DMS79 treated with DMSO at 0.1 percent for 48 hours (cell line): ENCODE measurements around the gene CTNNAL1.
A peak's percentile ranks its signal among the peaks of the same experiment; 100 is the strongest.
"Not testable (repeated sequence)": the region's sequence is repeated elsewhere in the genome, so short reads cannot be mapped to it uniquely, and the experiment has no call there.

Source experiments
- DNase-seq: peaks from one replicate; lab custom pipeline; 2025; lab: John Stamatoyannopoulos, UW

The CTNNAL1 gene, protein sequence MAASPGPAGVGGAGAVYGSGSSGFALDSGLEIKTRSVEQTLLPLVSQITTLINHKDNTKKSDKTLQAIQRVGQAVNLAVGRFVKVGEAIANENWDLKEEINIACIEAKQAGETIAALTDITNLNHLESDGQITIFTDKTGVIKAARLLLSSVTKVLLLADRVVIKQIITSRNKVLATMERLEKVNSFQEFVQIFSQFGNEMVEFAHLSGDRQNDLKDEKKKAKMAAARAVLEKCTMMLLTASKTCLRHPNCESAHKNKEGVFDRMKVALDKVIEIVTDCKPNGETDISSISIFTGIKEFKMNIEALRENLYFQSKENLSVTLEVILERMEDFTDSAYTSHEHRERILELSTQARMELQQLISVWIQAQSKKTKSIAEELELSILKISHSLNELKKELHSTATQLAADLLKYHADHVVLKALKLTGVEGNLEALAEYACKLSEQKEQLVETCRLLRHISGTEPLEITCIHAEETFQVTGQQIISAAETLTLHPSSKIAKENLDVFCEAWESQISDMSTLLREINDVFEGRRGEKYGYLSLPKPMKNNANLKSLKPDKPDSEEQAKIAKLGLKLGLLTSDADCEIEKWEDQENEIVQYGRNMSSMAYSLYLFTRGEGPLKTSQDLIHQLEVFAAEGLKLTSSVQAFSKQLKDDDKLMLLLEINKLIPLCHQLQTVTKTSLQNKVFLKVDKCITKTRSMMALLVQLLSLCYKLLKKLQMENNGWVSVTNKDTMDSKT

GRCh38 chr9:109012876-109013678 is at the start of gene CTNNAL1:
Gene CTNNAL1, minus strand, starts transcription at chr9:109013499. Its CDS starts 57 bp downstream, at chr9:109013442.
- no peak for DNase-seq

DNA sequence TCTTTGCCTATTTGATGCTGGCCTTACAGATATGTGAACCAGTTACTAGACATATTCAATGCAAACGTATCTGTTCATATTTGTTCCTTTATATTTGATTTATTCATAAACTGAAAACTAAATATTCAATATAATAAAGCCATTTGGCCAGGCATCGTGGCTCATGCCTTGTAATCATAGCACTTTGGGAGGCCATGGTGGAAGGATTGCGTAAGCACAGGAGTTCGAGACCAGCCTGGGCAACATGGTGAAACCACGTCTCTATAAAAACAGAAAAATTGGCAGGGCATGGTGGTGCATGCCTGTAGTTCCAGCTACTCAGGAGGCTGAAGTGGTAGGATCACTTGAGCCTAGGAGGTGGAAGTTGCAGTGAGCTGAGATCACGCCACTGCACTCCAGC is 49.2 kb upstream of the CTNNAL1 start:
- no peak for DNase-seq

DNA sequence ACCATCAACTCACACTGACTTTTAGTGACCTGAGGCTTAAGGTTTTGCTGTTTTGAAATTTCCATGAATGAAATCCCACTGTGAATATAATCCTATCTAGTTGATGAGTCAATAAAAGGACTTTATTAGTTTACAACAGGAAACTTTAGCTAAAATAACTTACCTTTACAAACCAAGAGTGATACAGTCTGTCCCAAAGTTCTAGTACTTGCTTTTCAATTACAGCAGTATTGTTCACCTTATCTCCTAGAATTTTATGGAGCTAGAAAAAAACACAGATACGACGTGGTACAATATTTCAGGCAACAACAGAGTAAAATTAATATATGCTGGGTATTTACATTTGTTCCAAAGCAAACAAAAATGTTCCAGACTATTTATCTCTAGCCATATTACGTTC is 46.9 kb upstream of the CTNNAL1 start:
- DNase-seq = no peak

DNA sequence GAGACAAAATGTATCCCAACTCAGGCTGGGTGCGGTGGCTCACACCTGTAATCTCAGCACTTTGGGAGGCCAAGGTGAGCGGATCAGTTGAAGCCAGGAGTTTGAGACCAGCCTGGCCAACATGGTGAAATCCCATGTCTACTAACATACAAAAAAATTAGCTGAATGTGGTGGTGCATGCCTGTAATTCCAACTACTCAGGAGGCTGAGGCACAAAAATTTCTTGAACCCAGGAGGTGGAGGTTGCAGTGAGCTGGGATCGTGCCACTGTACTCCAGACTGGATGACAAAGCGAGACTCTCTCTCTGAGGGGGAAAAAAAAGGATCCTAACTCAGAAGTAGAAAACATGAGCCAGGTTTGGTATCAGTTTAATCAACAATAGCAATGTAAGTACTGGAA is 39.8 kb upstream of the CTNNAL1 start:
- DNase-seq = not testable (repeated sequence)

GRCh38 chr9:109052416-109052815 is 39.1 kb upstream of the CTNNAL1 start:
- DNase-seq = no peak

DNA sequence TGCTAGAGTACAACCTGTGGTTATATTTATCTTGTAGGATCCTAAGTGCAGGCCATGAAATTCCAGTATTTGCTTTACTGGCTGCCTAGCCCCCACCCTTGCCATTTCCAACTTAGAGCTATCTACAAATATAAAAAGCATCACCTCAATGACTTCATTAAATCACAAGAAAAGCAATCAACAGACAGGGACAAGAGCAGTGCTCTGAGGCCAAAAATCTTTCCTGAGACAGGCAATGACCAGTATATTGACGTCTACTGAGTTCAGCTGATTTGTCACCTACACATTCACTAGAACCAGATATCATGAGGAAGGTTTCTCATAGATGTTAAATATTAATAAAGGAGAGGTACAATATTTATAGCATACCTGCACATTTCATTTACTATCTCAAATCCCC is 38.4 kb upstream of the CTNNAL1 start:
- DNase-seq = no peak

GRCh38 chr9:109050444-109050843 is 37.1 kb upstream of the CTNNAL1 start:
- no peak for DNase-seq

DNA sequence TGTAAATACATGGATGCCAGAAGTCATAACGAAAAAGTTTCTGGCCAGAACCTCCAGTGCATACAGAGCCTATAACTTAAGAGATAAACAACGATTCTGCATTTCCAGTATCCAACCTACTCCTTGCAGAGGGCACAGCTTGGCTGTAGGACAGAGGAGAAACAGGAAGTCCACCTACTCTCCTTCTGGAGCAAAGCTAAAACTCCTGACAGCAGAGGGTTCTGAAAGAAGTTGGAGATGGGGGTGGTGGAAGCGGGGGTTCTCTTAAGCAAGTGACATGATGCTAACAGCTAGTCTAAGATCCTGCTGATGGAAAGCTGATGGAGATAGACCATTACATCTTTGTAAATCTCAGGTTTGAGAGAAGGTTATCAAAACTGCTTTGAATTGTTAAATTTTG is 35.5 kb upstream of the CTNNAL1 start:
- no peak for DNase-seq

- no peak for DNase-seq
These were observed 34.0 kb upstream of the CTNNAL1 start for GRCh38 chr9:109047259-109047658.

DNA sequence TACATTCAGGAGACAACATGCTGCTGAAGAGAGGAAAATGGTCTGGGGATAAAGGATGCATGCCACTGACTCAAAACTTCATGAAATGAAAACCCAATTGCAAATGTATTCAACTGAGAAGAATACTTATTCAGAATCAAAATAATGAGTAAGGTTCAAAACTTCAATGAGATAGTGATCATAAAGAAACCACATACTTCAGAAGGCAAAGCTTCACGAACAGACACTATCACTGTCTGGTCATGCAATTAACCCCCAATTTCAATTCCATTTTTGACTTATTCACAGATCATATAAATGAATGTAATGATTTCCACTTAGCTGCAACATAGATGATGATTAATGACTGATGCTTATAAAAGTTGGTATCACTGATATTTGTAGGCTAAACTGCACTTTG is 33.0 kb upstream of the CTNNAL1 start:
- DNase-seq = no peak

DNA sequence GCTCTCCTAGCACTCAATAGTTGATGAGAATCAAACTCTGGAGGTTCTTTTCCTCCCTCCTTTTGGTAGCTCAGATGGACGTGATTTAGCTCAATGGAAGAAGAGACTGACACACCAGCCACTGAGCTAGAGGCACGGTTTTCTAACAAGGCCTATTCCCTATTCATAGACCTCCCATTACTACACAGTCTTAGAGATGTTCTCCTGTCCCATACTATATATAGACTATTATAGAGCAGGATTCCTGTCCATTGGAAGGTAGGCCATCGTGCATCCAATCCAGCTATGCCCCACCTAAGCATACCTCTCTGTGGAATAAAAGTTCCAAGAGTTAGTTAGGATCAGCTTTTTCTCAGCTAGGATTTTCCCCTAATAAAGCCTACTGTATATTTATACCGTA is 30.3 kb upstream of the CTNNAL1 start:
- DNase-seq = no peak

- DNase-seq = no peak
These were observed 27.3 kb upstream of the CTNNAL1 start for GRCh38 chr9:109040571-109040970.

- no peak for DNase-seq
These were observed 26.2 kb upstream of the CTNNAL1 start for GRCh38 chr9:109039539-109039938.

- no peak for DNase-seq
These were observed 24.8 kb upstream of the CTNNAL1 start for GRCh38 chr9:109037946-109038715.

DNA sequence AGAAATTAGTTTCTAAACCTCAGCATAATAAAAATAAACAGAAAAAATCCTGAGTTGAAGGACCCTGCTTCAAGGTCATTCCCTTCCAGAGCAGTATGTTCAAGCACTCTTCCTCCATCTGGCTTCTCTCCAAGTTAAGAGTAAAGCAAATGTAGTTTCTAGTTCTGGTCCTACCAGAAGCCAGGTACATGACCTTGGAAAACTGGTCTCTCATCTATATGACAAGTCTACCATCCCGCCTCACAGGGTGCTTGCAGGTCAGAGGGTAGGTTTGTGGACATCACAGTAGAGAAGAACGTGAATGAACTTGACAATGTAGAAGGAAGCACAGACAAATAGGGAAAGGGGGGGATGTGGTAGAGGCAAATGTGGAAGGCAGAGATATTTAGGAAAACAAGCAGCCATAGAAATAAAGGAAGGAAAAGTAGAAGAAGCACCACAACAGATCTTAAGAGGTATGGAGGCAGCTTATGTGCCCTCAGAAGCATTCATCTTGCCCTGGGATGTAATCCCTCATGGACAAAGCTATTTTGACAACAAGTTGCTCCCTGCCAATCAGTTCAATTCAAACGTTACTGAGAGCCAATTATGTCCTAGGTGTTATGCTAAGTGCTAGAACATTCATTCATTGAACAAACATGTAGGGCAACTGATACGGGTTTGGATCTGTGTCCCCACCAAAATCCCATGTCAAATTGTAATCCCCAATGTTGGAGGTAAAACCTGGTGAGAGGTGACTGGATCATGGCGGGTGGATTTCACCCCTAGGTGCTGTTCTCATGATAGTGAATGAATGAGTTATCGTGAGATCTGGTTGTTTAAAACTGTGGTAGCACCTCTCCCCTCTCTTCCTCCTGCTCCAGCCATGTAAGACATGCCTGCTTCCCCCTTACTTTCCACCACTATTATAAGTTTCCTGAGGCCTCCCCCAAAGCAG is 23.7 kb upstream of the CTNNAL1 start:
- no peak for DNase-seq

GRCh38 chr9:109035684-109036423 is 22.6 kb upstream of the CTNNAL1 start:
- no peak for DNase-seq

GRCh38 chr9:109033941-109034700 is 20.8 kb upstream of the CTNNAL1 start:
- DNase-seq = no peak

- no peak for DNase-seq
These were observed 17.9 kb upstream of the CTNNAL1 start for GRCh38 chr9:109031241-109031640.

DNA sequence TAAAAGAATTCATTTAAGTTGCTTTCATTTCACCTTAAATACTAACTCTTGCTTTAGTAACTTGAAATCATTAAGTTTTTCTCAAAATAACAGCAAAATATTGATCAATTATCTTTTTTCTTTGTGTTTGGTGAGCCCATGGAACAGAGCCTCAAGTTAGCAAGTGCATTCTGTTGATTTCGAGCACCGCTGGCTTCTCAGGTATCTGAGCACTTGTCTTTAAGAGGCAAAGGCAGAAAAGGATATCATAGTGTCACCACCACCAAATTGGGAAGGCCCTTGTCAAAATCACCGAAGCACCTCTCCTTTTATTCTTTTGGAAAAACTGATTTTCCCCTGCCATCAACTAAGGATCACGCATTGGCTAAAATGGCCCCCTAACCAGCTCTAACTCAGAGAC is 17.1 kb upstream of the CTNNAL1 start:
- DNase-seq = peak; percentile 6
